Measurements from ENCODE around the gene SMIM9. TPM values are rescaled to one million over a fixed set of nuclear protein-coding genes. Genes with fewer than 3 reads are reported as not detected.
"Not testable (repeated sequence)": the region's sequence is repeated elsewhere in the genome, so short reads cannot be mapped to it uniquely, and the experiment has no call there.

SMIM9 gene
- total and polyA plus RNA-seq, 7 donors: 2.3 TPM; not detected in 6

GRCh38 chrX:154828016-154828408, 6.5 kb downstream of the SMIM9 start:
- no peak overlapping the region for H3K4me3 ChIP-seq
- no peak for DNase-seq
- no peak overlapping the region for H3K27ac ChIP-seq
- intact Hi-C loops (cut with DNase I): no loop called here
- TF ChIP-seq POLR2A (IDR thresholded peaks at IDR 0.05) (no peak), EP300 (IDR thresholded peaks at IDR 0.05) (no peak), CTCF (IDR thresholded peaks at IDR 0.05) (no peak), POLR2AphosphoS5 (IDR thresholded peaks at IDR 0.05) (no peak)
- no peaks in the 10 kb centered on the region for H3K9me3 ChIP-seq
- H3K4me1 ChIP-seq: no peaks in the 10 kb centered on the region
- no peaks in the 10 kb centered on the region for H3K36me3 ChIP-seq
- WGBS, 2 donors: 49 to 82% methylated on average over 2 of the region's 2 CpGs
- H3K27me3 ChIP-seq: no peaks in the 10 kb centered on the region

DNA sequence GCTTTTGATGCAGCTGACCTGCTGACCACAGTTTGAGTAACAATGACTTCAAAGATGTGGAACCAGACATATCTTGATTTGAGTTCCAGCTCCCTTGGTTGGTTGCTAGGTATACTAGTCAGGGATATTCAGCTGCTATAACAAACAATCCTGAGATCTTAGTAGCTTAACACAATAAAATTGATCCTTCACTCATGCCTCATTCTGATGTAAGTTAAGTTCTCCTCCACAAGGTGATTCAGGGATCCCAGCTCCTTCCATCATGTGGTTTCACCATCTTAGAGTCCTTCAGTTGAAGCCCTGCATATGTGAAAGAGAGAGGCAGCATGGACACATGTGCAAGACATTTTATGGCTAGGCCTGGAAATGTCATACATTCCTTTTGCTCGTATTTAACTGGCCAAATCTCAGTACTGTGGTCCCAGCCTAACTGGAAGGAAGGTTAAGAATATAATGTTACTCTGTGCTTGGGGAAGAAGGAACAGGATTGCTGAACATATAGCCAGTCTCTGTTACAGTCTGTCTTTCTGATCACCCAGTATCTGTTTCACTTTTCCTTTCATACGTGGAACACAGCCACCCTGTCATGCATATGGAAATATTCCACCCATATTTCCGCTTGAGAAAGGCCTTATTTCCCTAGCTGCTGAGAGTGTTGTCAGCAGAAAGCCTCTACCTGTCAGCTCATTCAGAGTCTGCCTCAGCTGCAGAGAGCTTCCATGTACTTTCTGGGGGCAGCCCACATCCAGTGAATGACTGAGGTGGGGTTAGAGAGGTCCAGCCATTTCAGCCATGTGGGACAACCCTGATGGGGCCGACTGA, 7.1 kb downstream of the SMIM9 start:
- no peak for TF ChIP-seq POLR2AphosphoS5 (IDR thresholded peaks at IDR 0.05)
- TF ChIP-seq POLR2A (IDR thresholded peaks at IDR 0.05): no peak
- TF ChIP-seq EP300 (IDR thresholded peaks at IDR 0.05): no peak
- TF ChIP-seq CTCF (IDR thresholded peaks at IDR 0.05): no peak
- H3K4me3 ChIP-seq: no peak overlapping the region
- 41 to 46% methylated on average over 4 of the region's 4 CpGs for WGBS, 2 donors
- DNase-seq: no peak
- no peaks in the 10 kb centered on the region for H3K4me1 ChIP-seq
- intact Hi-C loops (cut with DNase I): no loop called here
- H3K9me3 ChIP-seq: no peaks in the 10 kb centered on the region
- H3K27me3 ChIP-seq: no peaks in the 10 kb centered on the region
- no peak overlapping the region for H3K27ac ChIP-seq
- no peaks in the 10 kb centered on the region for H3K36me3 ChIP-seq

- H3K4me3 ChIP-seq; H3K4me1 ChIP-seq; DNase-seq; H3K36me3 ChIP-seq; H3K9me3 ChIP-seq; H3K27ac ChIP-seq; intact Hi-C loops (cut with DNase I); H3K27me3 ChIP-seq: not testable (repeated sequence)
- WGBS, 2 donors: no CpG with 5 or more reads among the region's 3 CpGs
Measured at GRCh38 chrX:154825586-154825985, 8.9 kb downstream of the SMIM9 start.

- no peaks in the 10 kb centered on the region for H3K36me3 ChIP-seq
- no peaks in the 10 kb centered on the region for H3K4me1 ChIP-seq
- no peak for TF ChIP-seq CTCF (IDR thresholded peaks at IDR 0.05)
- no peak for TF ChIP-seq POLR2A (IDR thresholded peaks at IDR 0.05)
- no peak for TF ChIP-seq EP300 (IDR thresholded peaks at IDR 0.05)
- TF ChIP-seq POLR2AphosphoS5 (IDR thresholded peaks at IDR 0.05): no peak
- no peaks in the 10 kb centered on the region for H3K9me3 ChIP-seq
- intact Hi-C loops (cut with DNase I): no loop called here
- no peaks in the 10 kb centered on the region for H3K27me3 ChIP-seq
- 89 to 97% methylated on average over 1 of the region's 1 CpG for WGBS, 2 donors
- H3K4me3 ChIP-seq: no peak overlapping the region
- no peak overlapping the region for H3K27ac ChIP-seq
- DNase-seq: no peak
Measured at GRCh38 chrX:154824638-154825037, 9.8 kb downstream of the SMIM9 start.

DNA sequence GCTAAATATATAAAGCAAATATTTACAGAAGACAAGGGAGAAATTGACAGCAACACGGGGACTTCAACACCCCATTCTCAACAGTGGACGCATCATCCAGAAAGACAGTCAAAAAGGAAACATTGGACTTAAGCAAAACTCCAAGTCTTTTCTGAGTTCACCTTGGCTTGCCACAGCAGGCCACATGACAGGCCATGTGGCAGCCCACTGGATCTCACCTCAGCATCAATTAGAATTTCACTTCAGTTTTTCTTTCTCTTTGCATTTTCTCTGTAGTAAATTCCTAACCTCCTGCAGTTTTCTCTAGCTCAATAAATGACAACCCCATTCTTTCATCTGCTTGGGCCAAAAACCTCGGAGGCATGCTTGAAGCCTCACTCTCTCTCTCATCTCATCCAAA, 12.4 kb downstream of the SMIM9 start:
- Histone ChIP-seq H3K9me3 (no peaks in the 10 kb centered on the region), H3K27ac (no peak overlapping the region), H3K4me1 (no peaks in the 10 kb centered on the region), H3K4me3 (no peak overlapping the region), H3K27me3 (no peaks in the 10 kb centered on the region), H3K36me3 (no peaks in the 10 kb centered on the region)
- no peak for DNase-seq
- intact Hi-C loops (cut with DNase I): no loop called here
- 70 to 84% methylated on average over 3 of the region's 3 CpGs for WGBS, 2 donors
- TF ChIP-seq POLR2AphosphoS5 (IDR thresholded peaks at IDR 0.05): no peak
- no peak for TF ChIP-seq POLR2A (IDR thresholded peaks at IDR 0.05)
- no peak for TF ChIP-seq EP300 (IDR thresholded peaks at IDR 0.05)
- no peak for TF ChIP-seq CTCF (IDR thresholded peaks at IDR 0.05)

Measured in sigmoid colon (tissue), 7 donors.